ENCODE measurements around the gene TPRG1.

- TF ChIP-seq CTCF (IDR thresholded peaks at IDR 0.05) (no peak), POLR2A (IDR thresholded peaks at IDR 0.05) (no peak)
Observed at GRCh38 chr3:189342811-189343210, 171.0 kb downstream of the TPRG1 start.

Measured in lower leg skin (tissue), 3 donors.